ENCODE measurements around the gene SMPD4. TPM values are rescaled to one million over a fixed set of nuclear protein-coding genes. Genes with fewer than 3 reads are reported as not detected.
A peak's percentile ranks its signal among the peaks of the same experiment; 100 is the strongest.
"Not testable (repeated sequence)": the region's sequence is repeated elsewhere in the genome, so short reads cannot be mapped to it uniquely, and the experiment has no call there.

The SMPD4 gene
- total RNA-seq, 1 experiment from 2014 or later: 63.9 TPM

DNA sequence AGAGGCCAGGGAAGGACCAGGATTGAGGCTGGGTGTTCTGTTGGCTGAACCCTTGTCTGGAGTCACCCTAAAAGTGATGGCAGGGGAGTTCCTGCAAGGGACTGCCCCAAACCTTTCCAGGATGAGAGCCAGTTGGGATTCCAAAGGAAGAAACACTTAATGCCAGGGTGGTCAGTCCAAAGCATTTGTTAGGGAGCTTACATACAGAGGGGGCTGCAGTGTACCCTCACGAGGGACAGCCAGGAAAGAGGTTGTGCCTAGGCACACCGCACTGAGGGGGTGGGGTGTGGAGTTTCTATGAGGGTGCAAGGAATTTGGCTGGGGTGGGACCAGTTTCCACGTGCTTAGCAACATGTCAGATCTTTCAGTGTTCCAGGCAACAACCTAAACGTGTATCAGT, 7.6 kb upstream of the SMPD4 start:
- in situ Hi-C loops (cut with HindIII; ENCODE audit: low sequenced_read_pairs); DNase-seq (ENCODE audit: low spot score): not testable (repeated sequence)

DNA sequence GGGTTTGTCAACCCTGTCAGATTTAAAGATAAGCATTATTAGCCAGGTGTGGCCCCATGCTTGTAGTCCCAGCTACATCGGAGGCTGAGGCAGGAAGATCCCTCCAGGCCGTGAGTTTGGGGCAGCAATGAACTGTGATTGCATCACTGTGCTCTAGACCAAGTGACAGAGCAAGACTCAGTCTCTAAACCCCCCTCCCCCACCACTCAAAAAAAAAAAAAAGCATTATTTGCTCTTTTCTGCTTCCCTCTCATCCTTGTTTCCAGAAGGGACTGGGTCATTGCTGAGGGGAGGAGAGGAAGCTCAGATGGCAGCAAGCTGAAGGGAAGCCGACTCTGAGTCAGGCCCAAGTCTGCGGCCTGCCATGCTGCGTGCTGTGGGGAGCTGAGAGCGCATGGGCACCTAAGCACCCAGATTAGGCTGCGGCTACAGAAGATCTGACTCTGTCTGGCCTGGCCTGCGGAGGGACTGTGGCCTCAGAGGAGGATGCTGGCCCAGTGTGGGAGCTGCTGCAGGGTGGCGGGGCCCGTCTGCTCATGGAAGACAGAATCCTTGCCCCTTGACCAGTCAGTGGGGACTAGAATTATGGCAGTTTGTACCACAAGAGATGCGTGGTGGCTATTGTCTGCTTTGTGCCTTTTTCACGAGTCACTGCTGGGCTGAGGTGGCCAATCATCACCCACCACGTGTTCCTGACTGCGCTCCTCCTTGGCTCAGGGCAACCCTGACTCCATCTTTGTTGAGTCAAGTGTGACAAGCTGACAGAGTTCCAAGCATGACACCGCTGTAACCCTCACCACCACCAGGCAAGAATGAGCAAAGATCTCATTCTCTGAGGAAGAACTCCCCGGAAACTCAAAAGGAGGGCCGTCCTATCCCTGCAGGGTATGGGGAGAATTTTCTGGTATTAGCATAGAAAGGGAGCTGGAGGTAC, 6.7 kb upstream of the SMPD4 start:
- in situ Hi-C loops (cut with HindIII; ENCODE audit: low sequenced_read_pairs); DNase-seq (ENCODE audit: low spot score): not testable (repeated sequence)

DNA sequence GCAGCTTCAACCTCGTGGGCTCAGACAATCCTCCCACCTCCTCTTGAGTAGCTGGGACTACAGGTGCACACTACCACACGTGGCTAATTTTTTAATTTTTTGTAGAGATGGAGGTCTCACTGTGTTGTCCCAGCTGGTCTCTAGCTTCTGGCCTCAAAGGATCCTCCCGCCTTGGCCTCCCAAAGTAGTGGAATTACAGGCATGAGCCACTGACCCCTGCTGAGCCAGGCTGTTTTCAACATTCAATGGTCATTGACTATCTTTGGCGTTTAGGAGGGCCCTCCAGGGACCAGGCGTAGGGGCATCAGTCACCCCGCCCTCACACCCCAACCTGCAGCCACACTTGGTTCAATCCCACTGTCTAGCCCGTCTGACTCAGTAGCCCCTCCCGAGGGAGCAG, 5.9 kb upstream of the SMPD4 start:
- in situ Hi-C loops (cut with HindIII; ENCODE audit: low sequenced_read_pairs): no loop called here
- DNase-seq (ENCODE audit: low spot score): no peak

DNA sequence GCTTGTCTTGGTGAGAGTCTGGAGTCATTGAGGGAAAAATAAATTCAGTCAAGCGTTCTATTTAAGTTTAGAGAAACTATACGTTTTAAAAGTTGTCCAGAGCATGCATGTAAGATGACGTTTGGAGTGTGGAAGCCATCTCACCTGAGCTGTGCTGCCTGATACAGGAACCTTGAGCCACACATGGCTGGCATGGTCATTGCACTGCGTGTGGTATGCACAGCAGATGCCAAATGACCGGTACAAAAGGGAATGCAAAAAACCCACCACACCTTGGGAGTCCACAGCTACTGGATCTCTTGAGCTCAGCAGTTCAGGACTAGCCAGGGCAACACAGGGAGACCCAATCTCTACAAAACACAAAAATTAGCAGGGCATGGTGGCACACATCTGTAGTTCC, 5.0 kb upstream of the SMPD4 start:
- in situ Hi-C loops (cut with HindIII; ENCODE audit: low sequenced_read_pairs): no loop called here

DNA sequence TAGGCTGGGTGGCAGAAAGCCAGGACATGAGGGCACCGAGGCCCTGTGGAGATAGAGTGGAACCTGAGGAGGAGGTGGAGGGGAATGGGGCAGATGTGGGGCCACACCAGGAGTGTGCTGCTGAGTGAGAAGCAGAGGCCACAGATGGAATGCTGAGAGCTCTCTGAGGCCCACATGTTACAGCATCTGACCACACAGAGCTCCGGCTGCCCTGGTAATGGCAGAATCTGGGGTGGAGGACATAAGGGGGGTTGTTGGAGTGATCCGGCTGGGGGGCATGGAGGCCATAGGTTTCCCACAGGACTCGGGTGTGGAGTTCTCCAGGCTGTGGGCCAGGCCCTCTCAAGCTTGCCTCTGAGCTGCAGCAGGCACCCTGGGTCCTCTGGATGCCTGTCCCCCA, 4.5 kb upstream of the SMPD4 start:
- in situ Hi-C loops (cut with HindIII; ENCODE audit: low sequenced_read_pairs): no loop called here

More for the DNA sequence above, 5.0 kb upstream of the SMPD4 start:
- DNase-seq (ENCODE audit: low spot score): no peak

DNA sequence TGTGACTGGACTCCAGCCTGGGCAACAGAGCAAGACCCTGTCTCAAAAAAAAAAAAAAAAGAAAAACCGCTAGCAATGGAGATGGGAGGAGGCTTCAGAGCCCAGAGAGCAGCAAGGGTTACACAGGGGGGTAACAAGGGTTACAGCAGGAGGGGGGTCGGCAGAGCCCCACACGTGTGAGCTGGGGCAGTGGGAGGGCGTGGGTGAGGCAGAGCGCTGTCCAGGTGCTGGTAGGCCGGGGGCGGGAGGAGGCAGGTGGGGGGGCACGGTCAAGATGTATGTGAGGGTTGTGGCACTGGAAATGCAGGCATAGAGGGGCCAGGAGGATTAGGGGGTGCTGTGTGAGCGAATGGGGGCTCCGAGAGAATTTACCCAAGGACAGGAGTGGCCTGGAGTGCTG, 4.0 kb upstream of the SMPD4 start:
- no peak for DNase-seq (ENCODE audit: low spot score)
- in situ Hi-C loops (cut with HindIII; ENCODE audit: low sequenced_read_pairs): no loop called here

More for the DNA sequence above, 4.5 kb upstream of the SMPD4 start:
- no peak for DNase-seq (ENCODE audit: low spot score)

DNA sequence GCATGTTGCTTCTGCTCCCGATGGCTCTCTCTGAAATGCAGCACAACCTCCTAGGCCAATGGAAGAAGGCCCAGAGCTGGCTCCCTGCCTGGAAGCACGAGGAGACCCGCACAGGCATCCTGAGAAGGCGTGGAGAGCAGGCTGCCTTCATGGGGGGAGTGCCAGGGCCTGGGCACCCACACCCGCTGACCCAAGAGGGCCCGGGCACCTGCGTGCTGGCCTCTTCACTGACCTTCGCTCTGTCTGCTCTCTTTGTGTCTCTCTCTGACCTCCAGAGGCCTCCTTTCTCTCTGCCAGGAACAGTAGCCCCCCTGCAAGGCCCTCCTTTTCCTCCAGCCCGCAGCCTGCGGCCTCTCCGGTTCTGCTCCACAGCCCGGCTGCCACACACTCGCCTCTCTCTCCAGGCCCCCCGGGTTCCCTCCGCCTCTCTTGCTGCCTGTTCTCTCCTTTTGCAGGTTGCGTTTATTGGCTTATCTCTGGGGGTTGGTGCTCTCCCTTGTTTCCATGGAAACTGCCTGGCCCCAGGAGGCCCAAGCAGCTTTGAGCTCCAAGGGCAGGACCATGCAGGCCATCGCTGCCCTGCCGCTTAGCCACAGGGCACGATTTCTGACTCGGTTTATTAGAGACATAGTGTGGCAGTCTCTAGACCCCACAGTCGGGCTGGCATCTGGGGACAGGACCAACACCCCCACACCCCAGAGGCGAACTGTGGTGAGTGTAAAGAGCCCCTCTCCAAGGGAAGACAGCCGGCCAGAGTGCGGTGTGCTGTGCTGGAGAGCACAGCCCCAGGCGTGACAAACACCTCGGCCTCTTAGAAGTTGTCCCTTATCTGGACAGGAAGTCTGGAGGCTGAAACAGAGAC, 2.3 kb upstream of the SMPD4 start:
- DNase-seq (ENCODE audit: low spot score): peak; percentile 80
- in situ Hi-C loops (cut with HindIII; ENCODE audit: low sequenced_read_pairs): no loop called here

DNA sequence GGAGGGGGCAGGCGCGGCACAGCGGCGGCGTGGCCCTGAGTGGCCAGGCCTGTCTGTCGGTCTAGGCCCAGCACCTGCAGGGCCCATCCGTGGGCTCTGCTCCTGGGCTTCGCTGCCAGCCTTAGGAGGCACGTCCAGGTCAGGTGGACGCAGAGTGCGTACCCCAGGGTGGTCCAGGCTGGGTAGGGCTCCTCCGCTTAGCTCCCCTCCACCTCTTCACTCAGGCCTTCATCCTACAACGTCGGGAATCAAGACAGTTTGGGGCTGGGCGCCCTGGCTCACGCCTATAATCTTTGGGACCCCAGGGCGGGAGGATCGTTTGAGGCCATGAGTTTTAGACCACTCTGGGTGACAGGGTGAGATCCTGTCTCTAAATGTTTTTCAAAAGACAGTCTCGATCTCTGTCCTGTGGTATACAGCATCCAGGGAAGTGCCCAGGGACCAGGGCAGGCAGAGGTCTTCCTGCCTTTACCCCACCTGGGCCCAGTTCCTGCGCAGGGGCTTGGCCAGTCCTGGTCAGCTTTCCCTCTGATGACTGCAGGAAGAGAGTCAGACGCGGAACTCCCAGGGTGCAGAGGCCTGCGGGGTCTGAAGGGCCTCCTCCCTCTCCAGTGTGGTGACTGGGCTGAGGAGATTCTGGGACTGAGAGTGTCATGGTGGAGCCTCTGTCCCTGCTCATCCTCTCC, 1.6 kb upstream of the SMPD4 start:
- in situ Hi-C loops (cut with HindIII; ENCODE audit: low sequenced_read_pairs): not testable (repeated sequence)
- peak; percentile 7 for DNase-seq (ENCODE audit: low spot score)

DNA sequence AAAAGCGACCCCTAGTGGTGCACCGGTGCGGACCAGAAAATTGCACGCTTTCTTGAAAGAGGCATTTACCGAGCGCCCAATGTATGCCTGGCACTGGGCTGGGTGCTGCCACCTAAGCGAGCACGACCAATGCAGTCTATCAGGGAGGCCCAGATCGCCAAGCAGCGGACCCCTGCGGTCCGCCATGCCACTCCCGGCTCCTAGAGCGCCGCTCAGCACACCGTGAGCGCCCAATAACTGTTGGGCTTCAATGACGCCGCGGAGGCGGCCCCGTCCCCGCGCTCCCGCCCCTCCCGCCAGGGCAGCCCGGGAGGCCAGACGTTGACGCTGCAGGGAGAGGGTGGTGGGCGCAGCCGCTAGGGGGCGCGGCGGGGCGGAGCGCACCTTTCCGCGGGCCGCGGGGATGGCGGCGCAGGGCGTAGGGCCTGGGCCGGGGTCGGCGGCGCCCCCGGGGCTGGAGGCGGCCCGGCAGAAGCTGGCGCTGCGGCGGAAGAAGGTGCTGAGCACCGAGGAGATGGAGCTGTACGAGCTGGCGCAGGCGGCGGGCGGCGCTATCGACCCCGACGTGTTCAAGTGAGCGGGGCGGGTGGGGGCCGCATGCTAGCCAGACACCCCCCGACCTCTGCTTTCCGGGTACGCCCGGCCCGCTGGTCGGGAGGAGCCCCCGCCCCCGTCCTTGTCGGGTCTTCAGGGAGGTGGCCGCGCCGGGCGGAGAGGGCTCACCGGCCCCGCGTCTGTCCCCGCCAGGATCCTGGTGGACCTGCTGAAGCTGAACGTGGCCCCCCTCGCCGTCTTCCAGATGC, 679 bp upstream of the SMPD4 start, which contains the start of gene MZT2B:
TSS of gene MZT2B (plus strand) at position 383 of the 803 bp plus-strand sequence. CDS start at position 404, 21 bp downstream.
- peak; percentile 85 for DNase-seq (ENCODE audit: low spot score)
- in situ Hi-C loops (cut with HindIII; ENCODE audit: low sequenced_read_pairs): not testable (repeated sequence)

DNA sequence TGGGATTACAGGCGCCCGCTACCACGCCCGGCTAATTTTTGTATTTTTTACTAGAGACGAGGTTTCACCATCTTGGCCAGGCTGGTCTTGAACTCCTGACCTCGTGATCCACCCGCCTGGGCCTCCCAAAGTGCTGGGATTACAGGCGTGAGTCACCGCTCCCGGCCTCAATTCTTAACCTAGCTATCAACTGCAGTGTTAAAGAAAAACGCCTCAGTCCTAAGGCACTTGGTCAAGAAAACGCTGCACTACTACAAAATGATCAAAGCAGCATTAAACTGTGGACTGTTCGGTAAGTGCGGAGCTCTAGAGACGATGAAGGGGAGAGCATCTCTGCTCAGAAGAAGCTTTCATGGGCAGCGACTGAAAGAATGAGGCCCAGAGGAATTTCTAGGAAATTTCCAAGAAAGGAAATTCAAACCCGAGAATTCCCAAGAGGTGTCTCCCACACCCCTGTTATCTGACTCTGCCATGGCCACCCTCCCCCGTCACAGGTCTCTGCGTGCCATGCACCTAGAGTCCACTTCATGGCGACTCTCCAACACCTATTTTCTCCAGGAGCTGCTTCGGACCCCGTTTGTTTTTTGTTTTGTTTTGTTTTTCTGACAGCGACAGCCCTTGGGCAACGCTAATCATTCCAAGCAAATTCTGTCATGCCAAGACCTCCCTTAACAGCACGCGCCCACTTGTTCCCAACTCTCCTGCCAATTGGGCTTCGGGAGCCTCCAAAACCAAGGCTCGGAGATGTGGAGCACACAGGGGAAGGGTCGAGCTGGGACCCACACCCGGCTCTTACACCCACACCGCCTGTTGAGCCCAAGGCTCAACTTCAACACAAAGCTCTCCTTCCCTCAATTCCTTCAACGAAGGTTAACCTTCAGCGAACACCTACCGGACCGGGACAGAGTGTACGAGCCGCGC, 738 bp downstream of the SMPD4 start:
- in situ Hi-C loops (cut with HindIII; ENCODE audit: low sequenced_read_pairs); DNase-seq (ENCODE audit: low spot score): not testable (repeated sequence)

DNA sequence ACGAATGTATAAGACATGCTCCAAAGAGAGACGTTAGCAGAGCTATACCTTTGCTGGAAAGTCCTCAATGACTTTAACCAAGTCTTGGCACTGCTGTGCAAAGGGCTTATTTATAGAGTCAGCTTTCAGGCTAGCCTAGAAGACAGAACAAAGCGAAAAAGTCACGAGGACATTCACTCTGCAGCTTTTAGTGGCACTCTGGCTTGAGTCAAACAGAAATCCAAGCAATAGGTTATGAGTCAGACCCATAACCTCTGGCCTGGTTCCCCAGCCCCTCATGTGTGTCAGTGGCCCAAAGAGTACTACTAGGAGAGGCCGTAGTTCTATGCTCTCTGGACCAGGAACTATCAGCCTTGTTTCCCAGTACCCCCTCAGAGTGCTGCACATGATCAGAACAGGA, 6.5 kb downstream of the SMPD4 start:
- in situ Hi-C loops (cut with HindIII; ENCODE audit: low sequenced_read_pairs): not testable (repeated sequence)

DNA sequence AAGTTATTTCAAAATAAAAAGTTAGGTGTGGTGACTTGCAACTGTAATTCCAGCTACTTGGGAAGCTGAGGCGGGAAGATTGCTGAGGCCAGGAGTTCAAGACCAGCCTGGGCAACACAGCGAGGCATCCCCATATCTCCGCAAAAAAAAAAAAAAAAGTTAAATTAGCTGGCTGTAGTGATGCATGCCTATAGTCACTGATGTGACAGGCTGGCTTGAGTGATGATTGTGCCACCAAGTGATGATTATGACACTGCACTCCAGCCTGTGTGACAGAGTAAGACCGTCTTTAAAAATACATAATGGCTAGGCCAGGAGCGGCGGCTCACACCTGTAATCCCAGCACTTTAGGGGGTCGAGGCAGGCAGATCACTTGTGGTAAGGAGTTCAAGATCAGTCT, 11.5 kb downstream of the SMPD4 start:
- in situ Hi-C loops (cut with HindIII; ENCODE audit: low sequenced_read_pairs): no loop called here
- no peak for DNase-seq (ENCODE audit: low spot score)

More for the DNA sequence above, 6.5 kb downstream of the SMPD4 start:
- DNase-seq (ENCODE audit: low spot score): not testable (repeated sequence)

DNA sequence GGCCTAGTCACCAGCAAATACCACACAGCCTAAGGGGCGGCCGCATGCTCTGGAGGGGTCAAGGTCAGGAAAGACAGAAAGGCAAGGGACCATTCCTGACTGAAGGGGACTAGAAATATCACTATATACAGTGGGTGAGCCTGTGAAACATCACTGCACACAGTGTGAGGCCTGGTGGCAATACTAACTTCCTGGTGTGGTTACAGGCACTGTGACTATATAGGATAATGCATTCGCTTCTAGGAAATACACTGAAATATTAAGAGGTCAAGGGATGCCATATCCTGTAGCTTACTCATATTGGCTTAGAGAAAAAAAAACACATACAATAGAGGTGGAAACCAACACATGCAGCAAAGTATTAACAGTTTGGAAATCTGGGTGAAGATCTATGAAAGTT, 12.2 kb downstream of the SMPD4 start:
- DNase-seq (ENCODE audit: low spot score); in situ Hi-C loops (cut with HindIII; ENCODE audit: low sequenced_read_pairs): not testable (repeated sequence)

DNA sequence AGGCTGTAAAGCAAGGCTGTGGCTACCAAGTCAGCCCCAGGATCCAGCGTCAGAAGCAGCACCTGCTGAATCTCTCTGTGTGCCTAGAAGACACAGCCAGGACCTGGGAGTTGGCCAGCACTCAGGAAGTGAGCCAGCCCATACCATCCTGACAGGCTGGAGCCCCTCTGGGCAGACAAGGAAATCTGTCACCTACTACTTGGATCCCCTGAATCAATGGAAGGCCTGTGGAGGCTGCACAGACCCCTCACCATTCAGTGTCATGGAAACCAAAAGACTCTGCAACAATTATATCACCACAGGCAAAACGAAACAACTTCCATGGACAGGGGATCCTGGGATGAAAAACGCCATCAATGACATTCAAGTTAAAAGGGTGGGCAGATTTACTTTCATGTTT, 14.8 kb downstream of the SMPD4 start:
- DNase-seq (ENCODE audit: low spot score); in situ Hi-C loops (cut with HindIII; ENCODE audit: low sequenced_read_pairs): not testable (repeated sequence)

DNA sequence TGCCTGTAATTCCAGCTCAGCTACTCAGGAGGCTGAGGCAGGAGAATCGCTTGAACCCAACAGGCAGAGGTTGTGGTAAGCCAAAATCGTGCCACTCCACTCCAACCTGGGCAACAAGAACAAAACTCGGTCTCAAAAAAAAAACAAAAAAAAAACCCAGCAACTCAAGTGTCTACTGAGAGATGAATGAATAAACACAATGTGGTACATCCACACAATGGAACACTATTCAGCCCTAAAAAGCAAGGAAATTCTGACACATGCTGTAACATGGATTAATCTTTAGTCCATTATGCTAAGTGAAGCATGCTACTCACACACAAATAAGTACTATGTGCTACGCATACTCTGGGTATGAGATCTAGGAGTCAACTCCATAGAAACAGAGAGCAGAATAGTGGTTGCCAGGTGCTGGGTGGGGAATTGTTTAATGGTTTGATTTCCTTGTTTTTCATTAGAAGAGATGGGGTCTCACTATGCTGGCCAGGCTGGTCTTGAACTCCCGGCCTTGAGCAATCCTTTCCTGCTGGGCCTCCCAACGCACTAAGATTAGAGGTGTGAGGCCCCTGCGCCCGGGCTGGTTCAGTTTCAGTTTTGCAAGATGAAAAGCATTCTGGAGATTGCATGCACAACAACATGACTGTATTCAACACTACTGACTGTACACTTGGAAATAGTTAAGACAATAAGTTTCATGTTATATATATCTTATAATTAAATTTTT, 15.9 kb downstream of the SMPD4 start:
- in situ Hi-C loops (cut with HindIII; ENCODE audit: low sequenced_read_pairs): no loop called here
- no peak for DNase-seq (ENCODE audit: low spot score)

DNA sequence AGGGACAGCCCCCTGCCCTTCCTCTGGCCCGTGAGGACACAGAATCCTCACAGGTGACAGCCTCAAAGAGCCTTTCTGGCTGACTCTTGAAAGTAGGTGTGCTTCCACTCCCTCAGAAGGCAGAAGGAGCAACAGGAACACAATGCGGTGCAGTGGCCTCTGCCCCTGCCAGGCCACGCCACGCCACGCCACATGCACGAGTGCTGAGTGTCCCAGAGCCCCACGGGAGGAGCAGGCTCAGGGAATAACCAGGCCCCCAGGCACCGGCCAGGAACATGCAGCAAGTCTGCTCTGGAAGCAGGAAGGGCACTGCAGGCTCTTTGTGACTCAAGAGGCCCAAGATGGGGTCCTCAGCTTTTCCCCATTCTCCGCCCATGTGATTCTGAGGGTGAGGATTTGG, 18.4 kb downstream of the SMPD4 start:
- in situ Hi-C loops (cut with HindIII; ENCODE audit: low sequenced_read_pairs): no loop called here
- DNase-seq (ENCODE audit: low spot score): no peak

DNA sequence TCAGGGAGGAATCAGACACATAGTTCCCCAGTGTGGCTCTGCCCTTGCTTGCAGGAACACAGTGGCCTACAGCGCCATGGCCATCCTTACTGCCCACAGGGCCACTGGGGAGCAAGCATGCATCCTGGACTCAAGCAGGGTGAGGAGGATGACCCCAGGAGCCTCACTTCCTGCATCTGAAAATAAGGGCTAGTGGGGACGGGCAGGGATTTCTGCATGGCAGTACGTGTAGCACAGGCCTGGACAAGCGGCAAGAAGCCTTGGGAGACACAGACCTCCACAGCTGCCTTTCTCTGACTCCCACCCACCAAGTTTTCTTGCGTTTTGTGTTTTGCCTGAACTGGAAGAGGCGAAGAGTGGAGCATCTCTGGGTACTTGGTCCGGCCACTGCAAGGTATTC, 18.9 kb downstream of the SMPD4 start:
- DNase-seq (ENCODE audit: low spot score); in situ Hi-C loops (cut with HindIII; ENCODE audit: low sequenced_read_pairs): not testable (repeated sequence)

Measured in G401 (cell line).